Astrocyte of the cerebellum (primary cell): ENCODE data around the gene TRAF2.
"Not testable (repeated sequence)": the region's sequence is repeated elsewhere in the genome, so short reads cannot be mapped to it uniquely, and the experiment has no call there.

Experiments used
- DNase-seq: peaks from one replicate; pipeline ENCODE4 v3.0.0-alpha.2; 2011; ENCODE audit warnings: low read depth
- H3K4me3 ChIP-seq: 2 replicates; pipeline ENCODE4 v1.5.1; 2011; ENCODE audit warnings: mild to moderate bottlenecking, low read depth, low read length, moderate library complexity
- in situ Hi-C: cut with HindIII; loops from 2 replicates; pipeline ENCODE4 v1.10.0; 2017; ENCODE audit warnings: low sequenced_read_pairs
- TF ChIP-seq, protein P1 (sequence below): IDR thresholded peaks from 2 replicates; pipeline ENCODE4 v1.5.1; 2012; ENCODE audit warnings: low read length, low read depth, moderate library complexity, mild to moderate bottlenecking; ENCODE audit errors: missing control alignments

TRAF2 gene

DNA sequence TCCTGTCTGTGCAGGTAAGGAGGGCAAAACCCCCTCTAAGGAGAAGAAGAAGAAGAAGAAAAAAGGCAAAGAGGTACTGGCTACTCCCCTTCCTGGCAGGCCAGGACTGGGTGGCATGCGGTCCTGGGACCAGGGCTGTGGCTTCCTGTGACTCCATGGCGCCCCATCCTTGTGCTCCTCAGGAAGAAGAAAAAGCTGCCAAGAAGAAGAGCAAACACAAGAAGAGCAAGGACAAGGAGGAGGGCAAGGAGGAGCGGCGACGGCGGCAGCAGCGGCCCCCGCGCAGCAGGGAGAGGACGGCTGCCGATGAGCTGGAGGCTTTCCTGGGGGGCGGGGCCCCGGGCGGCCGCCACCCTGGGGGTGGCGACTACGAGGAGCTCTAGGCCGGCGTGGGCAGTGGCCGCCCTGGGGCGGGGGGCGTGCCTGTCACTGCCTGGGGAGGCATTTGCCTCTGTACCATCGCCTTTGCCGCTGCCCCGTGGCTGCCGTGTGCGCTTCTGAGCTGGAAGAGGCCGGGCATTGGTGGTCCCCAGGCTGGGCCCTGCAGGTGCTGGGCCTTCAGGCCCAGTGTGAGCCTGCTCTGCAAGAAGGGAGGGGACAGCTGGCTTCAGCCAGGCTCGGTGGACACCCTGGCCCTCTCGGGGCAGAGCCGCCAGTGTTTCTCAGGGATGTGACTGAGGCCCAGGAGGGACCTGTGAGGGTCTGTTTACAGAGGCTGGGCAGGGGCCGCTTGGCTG lies 46.0 kb upstream of the TRAF2 start:
- no peak overlapping the region for H3K4me3 ChIP-seq
- no peak for DNase-seq
- in situ Hi-C loops = no loop called here
- TF ChIP-seq, protein P1, sequence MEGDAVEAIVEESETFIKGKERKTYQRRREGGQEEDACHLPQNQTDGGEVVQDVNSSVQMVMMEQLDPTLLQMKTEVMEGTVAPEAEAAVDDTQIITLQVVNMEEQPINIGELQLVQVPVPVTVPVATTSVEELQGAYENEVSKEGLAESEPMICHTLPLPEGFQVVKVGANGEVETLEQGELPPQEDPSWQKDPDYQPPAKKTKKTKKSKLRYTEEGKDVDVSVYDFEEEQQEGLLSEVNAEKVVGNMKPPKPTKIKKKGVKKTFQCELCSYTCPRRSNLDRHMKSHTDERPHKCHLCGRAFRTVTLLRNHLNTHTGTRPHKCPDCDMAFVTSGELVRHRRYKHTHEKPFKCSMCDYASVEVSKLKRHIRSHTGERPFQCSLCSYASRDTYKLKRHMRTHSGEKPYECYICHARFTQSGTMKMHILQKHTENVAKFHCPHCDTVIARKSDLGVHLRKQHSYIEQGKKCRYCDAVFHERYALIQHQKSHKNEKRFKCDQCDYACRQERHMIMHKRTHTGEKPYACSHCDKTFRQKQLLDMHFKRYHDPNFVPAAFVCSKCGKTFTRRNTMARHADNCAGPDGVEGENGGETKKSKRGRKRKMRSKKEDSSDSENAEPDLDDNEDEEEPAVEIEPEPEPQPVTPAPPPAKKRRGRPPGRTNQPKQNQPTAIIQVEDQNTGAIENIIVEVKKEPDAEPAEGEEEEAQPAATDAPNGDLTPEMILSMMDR = no peak

DNA sequence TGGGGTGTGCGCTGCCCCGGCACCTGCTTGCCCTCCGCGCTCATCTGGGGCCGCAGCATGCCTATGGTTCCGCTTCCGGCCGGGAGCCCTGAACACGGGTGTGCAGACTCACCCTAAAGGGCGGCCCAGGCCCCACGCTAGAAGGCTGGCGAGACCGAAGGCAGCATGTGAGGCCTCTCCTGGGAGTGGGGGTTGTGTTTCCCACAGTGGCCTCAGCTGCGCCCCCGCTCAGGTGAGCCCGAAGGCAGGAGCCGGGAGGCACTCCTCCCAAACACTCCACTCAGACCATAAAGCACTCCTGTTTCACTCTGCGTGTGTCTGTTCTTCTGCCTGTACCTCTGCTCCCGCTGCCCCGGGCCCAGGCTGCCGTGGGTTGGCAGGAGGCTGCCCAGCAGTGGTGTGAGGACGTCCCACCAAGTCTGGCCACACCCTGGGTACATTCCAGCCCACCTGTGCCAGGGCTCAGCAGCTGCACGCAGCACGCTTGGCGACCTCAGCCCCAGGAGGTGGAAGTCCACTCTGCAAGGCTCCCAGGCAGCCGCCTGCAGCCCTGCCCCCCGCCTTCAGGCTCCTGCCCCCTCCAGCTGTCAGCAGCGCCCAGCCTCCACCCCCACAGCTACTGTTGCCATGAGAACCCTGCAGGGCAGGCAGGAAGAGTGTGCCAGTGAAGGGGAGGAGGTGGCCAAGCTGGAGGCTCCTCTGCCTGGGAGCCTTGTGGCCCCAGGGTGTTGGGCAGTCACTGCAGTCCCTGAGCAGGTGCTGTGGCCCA lies 45.3 kb upstream of the TRAF2 start:
- TF ChIP-seq, protein P1 = no peak
- in situ Hi-C loops = no loop called here
- no peak for DNase-seq
- no peak overlapping the region for H3K4me3 ChIP-seq

DNA sequence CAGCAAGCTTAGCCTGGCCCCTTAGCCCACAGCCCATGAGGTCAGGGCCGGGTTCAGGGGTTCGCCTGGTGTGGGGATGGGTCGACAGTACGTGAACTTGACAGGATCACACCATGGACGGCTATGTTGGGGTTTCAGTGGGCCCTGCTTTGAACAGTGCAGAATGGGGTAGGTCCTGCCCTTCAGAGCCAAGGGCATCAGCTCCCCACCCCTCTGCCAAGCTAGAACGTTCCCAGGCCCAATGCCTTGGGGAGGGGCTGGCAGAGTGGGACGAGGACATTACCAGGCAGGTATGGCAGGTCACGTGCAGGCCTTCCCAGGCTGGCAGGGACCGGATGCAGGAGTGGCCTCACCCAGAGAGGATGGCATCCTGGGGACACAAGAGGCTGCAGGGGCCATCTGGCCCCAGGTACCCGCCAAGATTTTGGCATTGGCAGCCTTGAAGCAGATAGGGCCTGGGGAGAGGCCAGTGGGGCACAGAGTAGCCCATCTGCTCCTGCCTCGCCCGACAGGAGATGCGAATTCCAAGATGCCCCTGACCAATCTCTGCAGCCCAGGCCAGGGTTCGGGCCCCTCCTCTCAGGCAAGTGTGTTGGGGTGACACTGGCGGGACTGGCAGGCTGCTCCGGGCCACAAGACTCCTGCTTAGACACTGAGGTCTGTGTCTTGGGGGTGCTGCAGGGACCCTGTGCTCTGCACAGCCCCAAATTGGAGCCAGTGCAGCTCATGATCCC lies 44.5 kb upstream of the TRAF2 start:
- DNase-seq, in situ Hi-C loops: not testable (repeated sequence)
- H3K4me3 ChIP-seq = peak overlapping the region; percentile 48

- TF ChIP-seq, protein P1 = peak; percentile 84
- H3K4me3 ChIP-seq = peak within 1 kb of the TSS; percentile 48
- in situ Hi-C loops = not testable (repeated sequence)
- DNase-seq = peak; percentile 42
These were observed 43.9 kb upstream of the TRAF2 start, which contains the start of gene AJM1 for GRCh38 chr9:136842380-136842948. Gene AJM1 (plus strand): TSS chr9:136842478. CDS start chr9:136844415, 1,937 bp downstream.

DNA sequence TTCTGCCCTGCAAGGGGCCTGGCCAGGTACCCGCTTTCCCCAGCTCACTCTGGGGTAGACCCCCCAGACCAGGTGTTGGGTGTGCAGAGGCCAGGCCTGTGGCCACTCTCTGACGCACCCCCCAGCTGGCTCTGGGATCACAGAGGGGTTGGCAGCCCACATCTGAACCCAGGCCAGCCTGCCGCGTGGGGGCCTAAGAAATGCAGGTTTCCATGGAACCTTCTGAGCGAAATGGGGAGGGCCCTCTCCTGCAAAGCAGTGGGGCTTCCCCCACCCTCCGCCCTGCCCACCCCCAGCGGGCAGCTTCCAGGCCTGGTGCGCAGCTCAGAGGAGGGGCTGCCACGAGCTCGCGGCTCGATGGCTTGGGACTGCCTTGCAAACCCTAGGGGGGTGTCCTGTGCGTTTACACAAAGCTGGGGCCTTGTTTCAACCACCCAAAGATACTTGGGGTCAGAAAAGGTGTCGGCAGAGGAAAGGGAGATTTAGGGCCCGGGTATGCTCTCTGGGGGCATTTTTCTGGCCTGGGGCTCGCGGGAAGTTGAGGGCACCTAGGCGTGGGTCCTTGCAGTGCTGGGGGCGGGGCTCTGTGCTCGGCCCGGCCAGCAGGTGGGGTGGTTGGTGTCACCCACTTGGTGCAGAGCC lies 43.0 kb upstream of the TRAF2 start:
- in situ Hi-C loops, H3K4me3 ChIP-seq, DNase-seq: not testable (repeated sequence)

- TF ChIP-seq, protein P1 = peak; percentile 48
- H3K4me3 ChIP-seq, in situ Hi-C loops, DNase-seq: not testable (repeated sequence)
These were observed 42.2 kb upstream of the TRAF2 start for GRCh38 chr9:136843801-136844740.
